Measurements from ENCODE around the gene PRAME.
A peak's percentile ranks its signal among the peaks of the same experiment; 100 is the strongest.
"Not testable (repeated sequence)": the region's sequence is repeated elsewhere in the genome, so short reads cannot be mapped to it uniquely, and the experiment has no call there.

PRAME gene

GRCh38 chr22:22520667-22521602, 38.1 kb downstream of the PRAME start:
- DNase-seq (ENCODE audit: low read depth): no peak

- no peak for DNase-seq (ENCODE audit: low read depth)
These were observed 38.9 kb downstream of the PRAME start, which contains the start of gene ZNF280A for GRCh38 chr22:22520020-22520656. Gene ZNF280A, minus strand, starts transcription at chr22:22520270. Its CDS starts 4,640 bp downstream, at chr22:22515630.

GRCh38 chr22:22519591-22519990, 39.5 kb downstream of the PRAME start:
- DNase-seq (ENCODE audit: low read depth): no peak

- DNase-seq (ENCODE audit: low read depth): no peak
These were observed 42.1 kb downstream of the PRAME start for GRCh38 chr22:22516992-22517391.

- DNase-seq (ENCODE audit: low read depth): no peak
These were observed 43.2 kb downstream of the PRAME start for GRCh38 chr22:22515890-22516289.

- DNase-seq (ENCODE audit: low read depth): not testable (repeated sequence)
These were observed 44.6 kb downstream of the PRAME start for GRCh38 chr22:22514431-22514830.

- DNase-seq (ENCODE audit: low read depth): no peak
These were observed 45.4 kb downstream of the PRAME start for GRCh38 chr22:22513619-22514018.

- DNase-seq (ENCODE audit: low read depth): no peak
These were observed 46.1 kb downstream of the PRAME start for GRCh38 chr22:22512951-22513350.

- not testable (repeated sequence) for DNase-seq (ENCODE audit: low read depth)
These were observed 48.2 kb downstream of the PRAME start for GRCh38 chr22:22510833-22511232.

GRCh38 chr22:22509912-22510311, 49.2 kb downstream of the PRAME start:
- DNase-seq (ENCODE audit: low read depth): not testable (repeated sequence)

GRCh38 chr22:22508274-22509176, 50.5 kb downstream of the PRAME start, which contains the start of gene ZNF280B:
Gene ZNF280B, minus strand, starts transcription at chr22:22508742. Its CDS starts 19,344 bp downstream, at chr22:22489398.
- DNase-seq (ENCODE audit: low read depth): peak; percentile 80

- no peak for DNase-seq (ENCODE audit: low read depth)
These were observed 51.3 kb downstream of the PRAME start for GRCh38 chr22:22507743-22508273.

GRCh38 chr22:22506736-22507135, 52.3 kb downstream of the PRAME start:
- DNase-seq (ENCODE audit: low read depth): no peak

GRCh38 chr22:22498267-22498666, 60.8 kb downstream of the PRAME start:
- no peak for DNase-seq (ENCODE audit: low read depth)

Measured in activated T-cell treated with anti-CD3 and anti-CD28 coated beads for 24 hours (primary cell).